HepG2 (cell line): ENCODE measurements around the gene NDUFAF5.

Source experiments
- KLF16 ChIP-seq, 2 experiments: sonication (generic) in 1 of 2; formaldehyde crosslinking in 1 of 2; IDR thresholded peaks; 2 replicates each; pipeline versions ENCODE4 v1.6.1 to v1.8.0; 2016 to 2023; ENCODE audit warnings: missing genetic modification reagents in 2 of 2, missing compliant biosample characterization in 1 of 2
- MAFF ChIP-seq: IDR thresholded peaks from 2 replicates; pipeline ENCODE4 v1.6.1; 2011; ENCODE audit warnings: low read depth, low read length, improper control_type of control experiment
- PHB2 ChIP-seq: fragments of 450-650 bp; IDR thresholded peaks from 2 replicates; pipeline ENCODE4 v1.6.1; 2018; ENCODE audit not compliant: partially characterized antibody
- PLRG1 ChIP-seq: fragments of 450-650 bp; conservative IDR thresholded peaks from 2 replicates; pipeline ENCODE4 v1.6.1; 2016
- POLR2AphosphoS5 ChIP-seq: IDR thresholded peaks from 2 replicates; pipeline ENCODE4 v1.6.1; 2012; ENCODE audit warnings: low read depth, low read length
- ZNF143 ChIP-seq: sonication (generic); formaldehyde crosslinking; IDR thresholded peaks from 2 replicates; pipeline ENCODE4 v1.4.0; 2020; ENCODE audit warnings: missing genetic modification reagents
- ZNF737 ChIP-seq: sonication (generic); formaldehyde crosslinking; IDR thresholded peaks from 2 replicates; pipeline ENCODE4 v1.5.0; 2020; ENCODE audit warnings: missing genetic modification reagents, mild to moderate bottlenecking, borderline replicate concordance
- TF ChIP-seq, protein P1 (sequence below): sonication (generic); formaldehyde crosslinking; conservative IDR thresholded peaks from 2 replicates; pipeline ENCODE4 v1.8.0; 2022; ENCODE audit warnings: mild to moderate bottlenecking, moderate library complexity, missing genetic modification reagents
- TF ChIP-seq, protein P2 (sequence below), 2 experiments: sonication (generic) in 1 of 2; formaldehyde crosslinking in 1 of 2; IDR thresholded peaks; 2 replicates each; pipeline versions ENCODE4 v1.4.0 to v1.6.1; 2016 to 2020; ENCODE audit warnings: borderline replicate concordance in 1 of 2, low read depth in 1 of 2, mild to moderate bottlenecking in 1 of 2, missing genetic modification reagents in 1 of 2
- TF ChIP-seq, protein P3 (sequence below): IDR thresholded peaks from 2 replicates; pipeline ENCODE4 v1.6.1; 2012; ENCODE audit warnings: inconsistent platforms

DNA sequence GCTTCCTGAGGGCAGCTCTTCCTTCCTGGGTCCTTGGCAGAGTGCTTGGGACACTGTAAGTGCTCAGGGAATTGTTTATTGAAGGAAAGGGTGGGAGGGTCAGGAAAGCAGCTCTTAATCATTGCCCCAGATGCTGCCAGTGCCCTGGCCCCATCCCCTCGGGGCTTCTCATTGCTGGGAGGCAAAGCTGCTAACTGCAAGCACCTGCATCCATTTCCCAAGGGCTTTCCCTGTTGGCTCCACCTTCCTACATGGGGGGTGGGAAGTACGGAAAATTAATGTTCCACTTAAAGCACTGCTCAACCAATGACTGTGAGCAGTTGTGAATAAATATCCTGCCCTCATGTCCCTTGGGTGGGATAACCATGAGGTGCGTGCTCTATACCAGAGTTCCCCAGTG lies 56.4 kb downstream of the NDUFAF5 start:
- TF ChIP-seq ZNF143 (CRISPR knock-in tag) (no peak), POLR2AphosphoS5 (no peak), KLF16 (CRISPR knock-in tag; IDR thresholded peaks at IDR 0.05) (no peak), MAFF (no peak), PHB2 (no peak), PLRG1 (no peak), ZNF737 (CRISPR knock-in tag) (no peak)
- TF ChIP-seq, protein P1, sequence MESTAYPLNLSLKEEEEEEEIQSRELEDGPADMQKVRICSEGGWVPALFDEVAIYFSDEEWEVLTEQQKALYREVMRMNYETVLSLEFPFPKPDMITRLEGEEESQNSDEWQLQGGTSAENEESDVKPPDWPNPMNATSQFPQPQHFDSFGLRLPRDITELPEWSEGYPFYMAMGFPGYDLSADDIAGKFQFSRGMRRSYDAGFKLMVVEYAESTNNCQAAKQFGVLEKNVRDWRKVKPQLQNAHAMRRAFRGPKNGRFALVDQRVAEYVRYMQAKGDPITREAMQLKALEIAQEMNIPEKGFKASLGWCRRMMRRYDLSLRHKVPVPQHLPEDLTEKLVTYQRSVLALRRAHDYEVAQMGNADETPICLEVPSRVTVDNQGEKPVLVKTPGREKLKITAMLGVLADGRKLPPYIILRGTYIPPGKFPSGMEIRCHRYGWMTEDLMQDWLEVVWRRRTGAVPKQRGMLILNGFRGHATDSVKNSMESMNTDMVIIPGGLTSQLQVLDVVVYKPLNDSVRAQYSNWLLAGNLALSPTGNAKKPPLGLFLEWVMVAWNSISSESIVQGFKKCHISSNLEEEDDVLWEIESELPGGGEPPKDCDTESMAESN (CRISPR knock-in tag): no peak
- TF ChIP-seq, protein P2, sequence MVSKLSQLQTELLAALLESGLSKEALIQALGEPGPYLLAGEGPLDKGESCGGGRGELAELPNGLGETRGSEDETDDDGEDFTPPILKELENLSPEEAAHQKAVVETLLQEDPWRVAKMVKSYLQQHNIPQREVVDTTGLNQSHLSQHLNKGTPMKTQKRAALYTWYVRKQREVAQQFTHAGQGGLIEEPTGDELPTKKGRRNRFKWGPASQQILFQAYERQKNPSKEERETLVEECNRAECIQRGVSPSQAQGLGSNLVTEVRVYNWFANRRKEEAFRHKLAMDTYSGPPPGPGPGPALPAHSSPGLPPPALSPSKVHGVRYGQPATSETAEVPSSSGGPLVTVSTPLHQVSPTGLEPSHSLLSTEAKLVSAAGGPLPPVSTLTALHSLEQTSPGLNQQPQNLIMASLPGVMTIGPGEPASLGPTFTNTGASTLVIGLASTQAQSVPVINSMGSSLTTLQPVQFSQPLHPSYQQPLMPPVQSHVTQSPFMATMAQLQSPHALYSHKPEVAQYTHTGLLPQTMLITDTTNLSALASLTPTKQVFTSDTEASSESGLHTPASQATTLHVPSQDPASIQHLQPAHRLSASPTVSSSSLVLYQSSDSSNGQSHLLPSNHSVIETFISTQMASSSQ (IDR thresholded peaks at IDR 0.05; ENCODE audit: low read depth): no peak
- TF ChIP-seq, protein P2 (CRISPR knock-in tag; IDR thresholded peaks at IDR 0.05; ENCODE audit: borderline replicate concordance): no peak
- TF ChIP-seq, protein P3, sequence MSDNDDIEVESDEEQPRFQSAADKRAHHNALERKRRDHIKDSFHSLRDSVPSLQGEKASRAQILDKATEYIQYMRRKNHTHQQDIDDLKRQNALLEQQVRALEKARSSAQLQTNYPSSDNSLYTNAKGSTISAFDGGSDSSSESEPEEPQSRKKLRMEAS: no peak
